ENCODE measurements around the gene CFAP90.
A peak's percentile ranks its signal among the peaks of the same experiment; 100 is the strongest.

Gene CFAP90

GRCh38 chr5:7850395-7851239, at the start of gene CFAP90:
Gene CFAP90 (minus strand): TSS chr5:7851133. CDS start chr5:7851021, 112 bp downstream.
- DNase-seq (ENCODE audit: insufficient read length, low spot score) = no peak
- no peak for FAIRE-seq

- DNase-seq (ENCODE audit: insufficient read length, low spot score) (no peak), FAIRE-seq (peak; percentile 8)
Measured at GRCh38 chr5:7897014-7897600, 46.2 kb upstream of the CFAP90 start.

- DNase-seq (ENCODE audit: insufficient read length, low spot score) = no peak
- FAIRE-seq = peak; percentile 23
Measured at GRCh38 chr5:7894860-7895259, 43.9 kb upstream of the CFAP90 start.

GRCh38 chr5:7894439-7894838, 43.5 kb upstream of the CFAP90 start:
- DNase-seq (ENCODE audit: insufficient read length, low spot score) = no peak

GRCh38 chr5:7888901-7889300, 38.0 kb upstream of the CFAP90 start:
- FAIRE-seq (no peak), DNase-seq (ENCODE audit: insufficient read length, low spot score) (no peak)

More at GRCh38 chr5:7894439-7894838, 43.5 kb upstream of the CFAP90 start:
- no peak for FAIRE-seq

- DNase-seq (ENCODE audit: insufficient read length, low spot score) (no peak), FAIRE-seq (peak; percentile 69)
Measured at GRCh38 chr5:7886849-7887475, 36.0 kb upstream of the CFAP90 start.

- FAIRE-seq = no peak
Measured at GRCh38 chr5:7884491-7885267, 33.7 kb upstream of the CFAP90 start.

GRCh38 chr5:7882926-7883325, 32.0 kb upstream of the CFAP90 start:
- FAIRE-seq (no peak), DNase-seq (ENCODE audit: insufficient read length, low spot score) (no peak)

More at GRCh38 chr5:7884491-7885267, 33.7 kb upstream of the CFAP90 start:
- DNase-seq (ENCODE audit: insufficient read length, low spot score) = no peak

GRCh38 chr5:7881816-7882215, 30.9 kb upstream of the CFAP90 start:
- FAIRE-seq = no peak
- DNase-seq (ENCODE audit: insufficient read length, low spot score) = no peak

GRCh38 chr5:7881091-7881490, 30.2 kb upstream of the CFAP90 start:
- no peak for FAIRE-seq
- no peak for DNase-seq (ENCODE audit: insufficient read length, low spot score)

GRCh38 chr5:7878381-7878873, 27.5 kb upstream of the CFAP90 start:
- FAIRE-seq = no peak

GRCh38 chr5:7877851-7878250, 26.9 kb upstream of the CFAP90 start:
- FAIRE-seq = no peak
- no peak for DNase-seq (ENCODE audit: insufficient read length, low spot score)

More at GRCh38 chr5:7878381-7878873, 27.5 kb upstream of the CFAP90 start:
- no peak for DNase-seq (ENCODE audit: insufficient read length, low spot score)

GRCh38 chr5:7876867-7877266, 25.9 kb upstream of the CFAP90 start:
- FAIRE-seq (no peak), DNase-seq (ENCODE audit: insufficient read length, low spot score) (no peak)

GRCh38 chr5:7875151-7875550, 24.2 kb upstream of the CFAP90 start:
- no peak for DNase-seq (ENCODE audit: insufficient read length, low spot score)
- FAIRE-seq = peak; percentile 11

- FAIRE-seq (no peak), DNase-seq (ENCODE audit: insufficient read length, low spot score) (no peak)
Measured at GRCh38 chr5:7874639-7875038, 23.7 kb upstream of the CFAP90 start.

GRCh38 chr5:7873216-7873615, 22.3 kb upstream of the CFAP90 start:
- FAIRE-seq (no peak), DNase-seq (ENCODE audit: insufficient read length, low spot score) (no peak)

- no peak for DNase-seq (ENCODE audit: insufficient read length, low spot score)
- no peak for FAIRE-seq
Measured at GRCh38 chr5:7872517-7873130, 21.7 kb upstream of the CFAP90 start.

- peak; percentile 66 for FAIRE-seq
Measured at GRCh38 chr5:7871653-7872052, 20.7 kb upstream of the CFAP90 start.

GRCh38 chr5:7869474-7870136, 18.7 kb upstream of the CFAP90 start:
- no peak for DNase-seq (ENCODE audit: insufficient read length, low spot score)
- no peak for FAIRE-seq

More at GRCh38 chr5:7871653-7872052, 20.7 kb upstream of the CFAP90 start:
- DNase-seq (ENCODE audit: insufficient read length, low spot score) = no peak

Data from GM19239 (cell line).